Stimulated activated CD8-positive, alpha-beta memory T cell treated with anti-CD3 and anti-CD28 coated beads, Interleukin-2, amount 100 ng/mL, for 1 hour (primary cell): ENCODE results near the gene ACTN2.

Experiments
- DNase-seq, 2 donors: peaks; one replicate each; pipeline ENCODE4 v3.0.0-alpha.2; 2020; ENCODE audit warnings: low read depth in 2 of 2

ACTN2 gene

GRCh38 chr1:236742421-236743160 is 56.3 kb downstream of the ACTN2 start:
- DNase-seq, result no peak

GRCh38 chr1:236744533-236744932 is 58.2 kb downstream of the ACTN2 start:
- DNase-seq, result no peak

GRCh38 chr1:236746785-236747184 is 60.5 kb downstream of the ACTN2 start:
- no peak for DNase-seq

DNA sequence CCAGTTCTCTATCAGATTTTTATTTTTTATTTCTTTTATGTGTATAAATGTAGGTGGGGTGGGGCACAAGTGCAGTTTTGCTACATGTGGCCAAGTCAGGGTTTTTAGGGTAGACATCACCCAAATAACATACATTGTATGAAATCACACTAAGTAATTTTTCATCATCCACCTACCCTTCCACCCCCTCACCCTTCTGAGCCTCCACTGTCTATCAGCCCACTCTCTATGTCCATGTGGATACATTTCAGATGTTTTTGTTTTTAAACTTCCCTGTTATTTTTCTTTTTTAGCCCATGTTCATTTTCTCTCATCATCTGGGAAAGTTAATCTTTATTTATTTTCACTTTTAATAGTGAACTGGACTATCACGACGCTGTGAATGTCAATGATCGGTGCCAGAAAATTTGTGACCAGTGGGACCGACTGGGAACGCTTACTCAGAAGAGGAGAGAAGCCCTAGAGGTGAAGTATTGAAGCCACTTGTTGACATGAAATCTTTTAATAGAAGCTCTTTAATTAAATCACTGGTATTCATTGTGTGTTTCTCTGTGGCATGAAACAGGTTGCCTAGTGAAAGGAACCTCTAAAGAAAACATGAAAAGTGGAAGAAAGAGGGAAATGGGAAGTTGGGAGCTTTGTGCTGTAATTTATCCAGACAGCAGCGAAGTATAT is 61.1 kb downstream of the ACTN2 start:
- DNase-seq, result no peak

GRCh38 chr1:236748268-236748870 is 62.1 kb downstream of the ACTN2 start:
- no peak for DNase-seq

GRCh38 chr1:236750928-236751327 is 64.6 kb downstream of the ACTN2 start:
- no peak for DNase-seq

GRCh38 chr1:236751385-236751784 is 65.1 kb downstream of the ACTN2 start:
- no peak for DNase-seq

GRCh38 chr1:236751935-236752334 is 65.6 kb downstream of the ACTN2 start:
- no peak for DNase-seq

GRCh38 chr1:236753516-236753915 is 67.2 kb downstream of the ACTN2 start:
- no peak for DNase-seq

- DNase-seq, result no peak
Measured at GRCh38 chr1:236753964-236754363, 67.7 kb downstream of the ACTN2 start.

DNA sequence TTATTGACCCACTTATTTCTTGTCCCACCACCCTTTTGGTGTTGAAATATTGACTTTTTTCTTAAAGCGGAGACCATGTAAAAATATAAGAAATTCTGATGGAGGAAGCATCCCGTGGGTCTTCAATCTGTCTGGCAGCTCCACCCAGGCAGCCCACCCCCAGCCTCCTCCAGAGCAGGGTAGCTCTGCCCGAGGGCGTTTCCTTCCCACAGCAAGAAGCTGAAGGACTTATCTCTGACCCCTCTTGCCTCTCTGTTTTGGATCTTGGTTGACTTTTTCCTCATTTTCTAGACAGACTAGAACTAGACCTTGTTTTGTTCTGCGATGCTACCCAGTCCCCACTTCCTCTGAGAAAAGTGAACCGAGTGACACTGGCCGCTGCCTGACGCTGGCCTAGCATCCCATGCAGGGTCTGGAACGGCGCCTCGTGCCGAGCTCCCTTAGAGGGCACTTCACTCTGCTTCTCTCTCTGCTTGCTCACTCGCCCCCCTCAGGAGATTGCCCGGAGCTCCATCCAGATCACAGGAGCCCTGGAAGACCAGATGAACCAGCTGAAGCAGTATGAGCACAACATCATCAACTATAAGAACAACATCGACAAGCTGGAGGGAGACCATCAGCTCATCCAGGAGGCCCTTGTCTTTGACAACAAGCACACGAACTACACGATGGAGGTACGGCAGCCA is 68.4 kb downstream of the ACTN2 start:
- no peak for DNase-seq

GRCh38 chr1:236757640-236758039 is 71.3 kb downstream of the ACTN2 start:
- DNase-seq, result no peak

DNA sequence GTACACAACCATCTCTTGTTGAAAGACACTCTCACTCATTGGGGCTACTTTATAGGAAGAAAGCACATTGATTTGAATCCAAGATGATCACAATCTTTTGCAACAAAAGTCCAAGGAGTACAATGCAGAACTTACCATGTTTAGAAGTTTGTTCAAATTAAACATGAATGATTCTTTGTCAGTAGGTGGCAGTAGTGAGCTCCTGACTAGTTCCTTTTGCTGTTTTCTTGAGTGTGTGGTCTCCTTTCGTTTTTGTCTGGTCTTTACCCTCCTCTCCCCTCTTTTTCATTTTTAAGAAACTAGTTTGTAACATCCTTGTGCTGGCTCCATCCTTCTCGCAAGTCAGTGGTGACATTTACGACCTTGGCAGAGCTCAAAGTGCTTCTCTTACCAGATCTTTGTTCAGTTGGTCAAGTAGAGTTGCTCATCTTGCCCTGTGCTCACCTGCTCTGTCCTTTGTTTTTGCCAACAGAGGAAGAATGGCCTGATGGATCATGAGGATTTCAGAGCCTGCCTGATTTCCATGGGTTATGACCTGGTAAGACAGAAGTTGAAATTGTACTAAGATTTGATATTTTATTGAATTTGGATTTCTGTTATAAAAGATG is 73.1 kb downstream of the ACTN2 start:
- DNase-seq, result no peak

- no peak for DNase-seq
Measured at GRCh38 chr1:236760480-236760879, 74.2 kb downstream of the ACTN2 start.

- no peak for DNase-seq
Measured at GRCh38 chr1:236760986-236761385, 74.7 kb downstream of the ACTN2 start.

- DNase-seq, result no peak
Measured at GRCh38 chr1:236761397-236762132, 75.3 kb downstream of the ACTN2 start.

GRCh38 chr1:236762410-236762809 is 76.1 kb downstream of the ACTN2 start:
- no peak for DNase-seq

DNA sequence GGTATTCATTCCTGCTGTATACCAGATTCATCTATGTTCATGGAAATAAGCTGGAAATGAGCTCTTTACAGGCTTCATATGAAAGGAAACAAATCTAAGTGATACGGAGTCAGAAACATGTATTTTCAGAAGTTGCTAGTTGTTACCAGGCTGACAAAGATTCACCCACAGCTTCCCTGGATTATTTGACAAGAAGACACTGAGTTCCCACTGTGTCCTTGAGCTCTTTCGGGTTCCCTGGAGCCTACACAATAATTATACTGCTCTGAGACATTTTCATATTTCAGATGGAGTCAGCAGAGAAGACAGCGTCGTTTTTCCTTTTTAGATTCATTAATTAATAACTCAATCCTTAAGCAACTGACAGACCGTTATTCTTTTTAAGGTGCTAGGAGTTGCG is 79.5 kb downstream of the ACTN2 start:
- DNase-seq, result no peak

DNA sequence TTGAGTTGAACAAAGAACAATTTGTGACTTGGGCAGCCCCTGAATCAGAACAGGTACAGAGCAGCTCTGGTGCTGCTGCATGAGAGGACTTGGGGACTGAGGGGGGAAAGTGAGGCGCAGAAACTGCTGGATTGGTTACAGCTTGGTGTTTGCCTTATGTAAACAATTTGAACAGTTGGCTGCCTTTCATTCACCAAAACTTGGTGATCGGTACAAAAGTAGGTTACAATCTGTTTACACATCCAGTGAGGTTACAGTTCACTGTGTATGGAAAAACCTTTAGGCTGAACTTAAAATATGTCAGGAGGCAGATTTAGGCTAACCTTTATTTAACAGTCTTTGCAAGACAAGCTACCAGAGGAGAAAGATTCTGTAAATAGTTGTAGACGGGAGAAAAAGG is 80.2 kb downstream of the ACTN2 start:
- DNase-seq, result no peak

GRCh38 chr1:236767276-236767675 is 81.0 kb downstream of the ACTN2 start:
- no peak for DNase-seq

GRCh38 chr1:236768601-236769000 is 82.3 kb downstream of the ACTN2 start:
- no peak for DNase-seq
